ENCODE results near the gene RHCE.
"Not testable (repeated sequence)": the region's sequence is repeated elsewhere in the genome, so short reads cannot be mapped to it uniquely, and the experiment has no call there.

DNA sequence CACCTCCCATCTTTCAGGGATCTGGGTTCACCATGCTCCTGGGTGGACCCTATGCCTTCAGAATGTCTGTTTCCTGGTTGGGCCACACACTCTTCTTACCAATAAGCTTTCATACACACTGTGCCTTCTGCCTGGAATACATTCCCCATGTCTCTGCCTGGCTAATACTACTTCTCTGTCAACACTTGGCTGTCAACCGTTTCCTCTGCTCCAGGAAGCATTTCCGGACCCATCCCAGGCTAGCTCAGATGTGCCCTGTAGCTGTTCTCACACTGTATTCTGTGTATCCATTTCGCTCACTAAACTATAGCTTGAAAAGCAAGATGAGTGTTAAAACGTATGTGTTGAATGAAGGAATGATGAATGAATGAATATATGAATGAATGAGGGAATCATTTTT, 33.5 kb downstream of the RHCE start:
- TF ChIP-seq, protein P1, sequence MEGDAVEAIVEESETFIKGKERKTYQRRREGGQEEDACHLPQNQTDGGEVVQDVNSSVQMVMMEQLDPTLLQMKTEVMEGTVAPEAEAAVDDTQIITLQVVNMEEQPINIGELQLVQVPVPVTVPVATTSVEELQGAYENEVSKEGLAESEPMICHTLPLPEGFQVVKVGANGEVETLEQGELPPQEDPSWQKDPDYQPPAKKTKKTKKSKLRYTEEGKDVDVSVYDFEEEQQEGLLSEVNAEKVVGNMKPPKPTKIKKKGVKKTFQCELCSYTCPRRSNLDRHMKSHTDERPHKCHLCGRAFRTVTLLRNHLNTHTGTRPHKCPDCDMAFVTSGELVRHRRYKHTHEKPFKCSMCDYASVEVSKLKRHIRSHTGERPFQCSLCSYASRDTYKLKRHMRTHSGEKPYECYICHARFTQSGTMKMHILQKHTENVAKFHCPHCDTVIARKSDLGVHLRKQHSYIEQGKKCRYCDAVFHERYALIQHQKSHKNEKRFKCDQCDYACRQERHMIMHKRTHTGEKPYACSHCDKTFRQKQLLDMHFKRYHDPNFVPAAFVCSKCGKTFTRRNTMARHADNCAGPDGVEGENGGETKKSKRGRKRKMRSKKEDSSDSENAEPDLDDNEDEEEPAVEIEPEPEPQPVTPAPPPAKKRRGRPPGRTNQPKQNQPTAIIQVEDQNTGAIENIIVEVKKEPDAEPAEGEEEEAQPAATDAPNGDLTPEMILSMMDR (tag by site-specific recombination; IDR thresholded peaks at IDR 0.05), result not testable (repeated sequence)
- TF ChIP-seq BCL6B (tag by site-specific recombination; IDR thresholded peaks at IDR 0.05); ZNF311 (tag by site-specific recombination; IDR thresholded peaks at IDR 0.05; ENCODE audit: borderline replicate concordance); ZNF335 (tag by site-specific recombination; conservative IDR thresholded peaks at IDR 0.05); SETDB1 (IDR thresholded peaks at IDR 0.05; ENCODE audit: insufficient read length, low read length); KLF9 (tag by site-specific recombination; IDR thresholded peaks at IDR 0.05; ENCODE audit: low read depth); ZNF585B (tag by site-specific recombination; IDR thresholded peaks at IDR 0.05); ZNF146 (tag by site-specific recombination; IDR thresholded peaks at IDR 0.05): not testable (repeated sequence)
- TF ChIP-seq, protein P2, sequence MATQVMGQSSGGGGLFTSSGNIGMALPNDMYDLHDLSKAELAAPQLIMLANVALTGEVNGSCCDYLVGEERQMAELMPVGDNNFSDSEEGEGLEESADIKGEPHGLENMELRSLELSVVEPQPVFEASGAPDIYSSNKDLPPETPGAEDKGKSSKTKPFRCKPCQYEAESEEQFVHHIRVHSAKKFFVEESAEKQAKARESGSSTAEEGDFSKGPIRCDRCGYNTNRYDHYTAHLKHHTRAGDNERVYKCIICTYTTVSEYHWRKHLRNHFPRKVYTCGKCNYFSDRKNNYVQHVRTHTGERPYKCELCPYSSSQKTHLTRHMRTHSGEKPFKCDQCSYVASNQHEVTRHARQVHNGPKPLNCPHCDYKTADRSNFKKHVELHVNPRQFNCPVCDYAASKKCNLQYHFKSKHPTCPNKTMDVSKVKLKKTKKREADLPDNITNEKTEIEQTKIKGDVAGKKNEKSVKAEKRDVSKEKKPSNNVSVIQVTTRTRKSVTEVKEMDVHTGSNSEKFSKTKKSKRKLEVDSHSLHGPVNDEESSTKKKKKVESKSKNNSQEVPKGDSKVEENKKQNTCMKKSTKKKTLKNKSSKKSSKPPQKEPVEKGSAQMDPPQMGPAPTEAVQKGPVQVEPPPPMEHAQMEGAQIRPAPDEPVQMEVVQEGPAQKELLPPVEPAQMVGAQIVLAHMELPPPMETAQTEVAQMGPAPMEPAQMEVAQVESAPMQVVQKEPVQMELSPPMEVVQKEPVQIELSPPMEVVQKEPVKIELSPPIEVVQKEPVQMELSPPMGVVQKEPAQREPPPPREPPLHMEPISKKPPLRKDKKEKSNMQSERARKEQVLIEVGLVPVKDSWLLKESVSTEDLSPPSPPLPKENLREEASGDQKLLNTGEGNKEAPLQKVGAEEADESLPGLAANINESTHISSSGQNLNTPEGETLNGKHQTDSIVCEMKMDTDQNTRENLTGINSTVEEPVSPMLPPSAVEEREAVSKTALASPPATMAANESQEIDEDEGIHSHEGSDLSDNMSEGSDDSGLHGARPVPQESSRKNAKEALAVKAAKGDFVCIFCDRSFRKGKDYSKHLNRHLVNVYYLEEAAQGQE (tag by site-specific recombination; IDR thresholded peaks at IDR 0.05), result not testable (repeated sequence)
- TF ChIP-seq, protein P3, sequence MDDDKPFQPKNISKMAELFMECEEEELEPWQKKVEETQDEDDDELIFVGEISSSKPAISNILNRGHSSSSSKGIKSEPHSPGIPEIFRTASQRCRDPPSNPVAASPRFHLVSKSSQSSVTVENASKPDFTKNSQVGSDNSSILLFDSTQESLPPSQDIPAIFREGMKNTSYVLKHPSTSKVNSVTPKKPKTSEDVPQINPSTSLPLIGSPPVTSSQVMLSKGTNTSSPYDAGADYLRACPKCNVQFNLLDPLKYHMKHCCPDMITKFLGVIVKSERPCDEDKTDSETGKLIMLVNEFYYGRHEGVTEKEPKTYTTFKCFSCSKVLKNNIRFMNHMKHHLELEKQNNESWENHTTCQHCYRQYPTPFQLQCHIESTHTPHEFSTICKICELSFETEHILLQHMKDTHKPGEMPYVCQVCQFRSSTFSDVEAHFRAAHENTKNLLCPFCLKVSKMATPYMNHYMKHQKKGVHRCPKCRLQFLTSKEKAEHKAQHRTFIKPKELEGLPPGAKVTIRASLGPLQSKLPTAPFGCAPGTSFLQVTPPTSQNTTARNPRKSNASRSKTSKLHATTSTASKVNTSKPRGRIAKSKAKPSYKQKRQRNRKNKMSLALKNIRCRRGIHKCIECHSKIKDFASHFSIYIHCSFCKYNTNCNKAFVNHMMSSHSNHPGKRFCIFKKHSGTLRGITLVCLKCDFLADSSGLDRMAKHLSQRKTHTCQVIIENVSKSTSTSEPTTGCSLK (tag by site-specific recombination; IDR thresholded peaks at IDR 0.05), result not testable (repeated sequence)

All from HEK293 (cell line).